Measurements from ENCODE around the gene GPC3.
"Not testable (repeated sequence)": the region's sequence is repeated elsewhere in the genome, so short reads cannot be mapped to it uniquely, and the experiment has no call there.

GPC3 gene

DNA sequence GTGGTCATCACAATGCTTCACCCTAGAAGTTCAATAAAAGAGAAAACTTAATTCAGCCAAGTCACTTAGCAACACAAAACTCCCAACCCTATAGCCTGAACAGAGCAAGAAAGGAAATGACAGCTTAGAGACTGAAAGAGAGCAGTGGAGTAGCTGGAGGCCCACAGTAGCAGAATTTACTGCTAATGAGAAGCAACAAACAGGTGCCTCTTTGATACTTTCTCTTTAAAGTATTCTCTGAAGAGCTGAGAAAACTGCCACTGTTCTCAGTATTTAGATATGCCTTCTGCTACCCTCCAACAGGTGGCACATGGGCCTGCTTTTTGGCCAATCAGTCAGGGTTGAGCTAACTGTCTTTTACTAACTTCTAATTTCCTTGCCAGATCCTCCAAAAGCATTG, 240.0 kb downstream of the GPC3 start:
- DNase-seq, result no peak

DNA sequence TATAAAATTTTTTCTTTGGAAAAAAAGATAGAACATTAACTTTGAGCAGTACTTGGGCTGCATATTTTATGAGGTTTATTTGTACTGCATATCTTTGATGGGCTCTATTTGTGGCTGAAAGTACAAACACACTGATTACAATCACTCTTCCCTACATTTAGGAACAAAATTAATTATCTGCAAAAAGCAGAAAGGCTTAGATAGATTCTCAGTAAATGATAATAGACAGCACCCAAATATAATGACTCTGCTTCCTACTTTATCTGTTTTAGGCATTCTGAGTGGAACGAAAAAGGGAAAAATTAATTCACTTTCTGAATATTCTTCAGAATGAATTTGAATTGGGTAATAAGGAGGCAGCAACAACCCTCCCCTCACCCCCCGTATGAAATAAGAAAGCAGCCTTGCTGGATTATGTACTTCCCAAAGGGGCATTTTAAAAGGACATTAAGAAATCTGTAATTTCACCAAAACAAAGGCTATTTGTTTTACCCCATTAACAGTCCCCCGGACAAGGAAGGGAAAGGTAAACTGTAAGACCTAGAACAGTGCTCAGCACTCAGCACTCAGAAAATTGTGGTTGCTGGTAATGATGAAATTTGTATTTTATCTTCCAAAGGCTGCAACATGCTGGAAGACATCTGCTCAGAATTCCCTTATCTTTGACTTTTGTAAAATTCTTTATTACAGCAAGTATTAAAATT, 242.6 kb downstream of the GPC3 start:
- no peak for DNase-seq

DNA sequence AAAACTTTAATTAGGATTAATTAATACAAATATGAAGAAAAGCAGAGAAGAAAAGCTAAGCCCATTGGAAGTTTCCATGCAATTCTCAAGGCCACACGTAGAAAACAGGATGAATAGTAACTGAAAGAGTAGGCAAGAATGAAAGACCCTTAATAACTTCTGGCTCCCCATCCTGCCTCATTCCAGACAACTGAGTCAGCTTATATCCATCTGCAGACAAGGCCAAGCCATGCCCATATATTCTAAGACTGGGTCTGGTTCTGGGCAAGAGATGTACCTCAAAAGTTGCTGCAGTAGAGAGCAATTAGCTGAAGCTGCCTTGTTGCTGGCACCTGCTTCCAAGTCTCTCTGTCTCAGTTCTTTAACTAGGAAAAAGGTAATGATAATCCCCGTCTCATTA, 244.1 kb downstream of the GPC3 start:
- no peak for DNase-seq

DNA sequence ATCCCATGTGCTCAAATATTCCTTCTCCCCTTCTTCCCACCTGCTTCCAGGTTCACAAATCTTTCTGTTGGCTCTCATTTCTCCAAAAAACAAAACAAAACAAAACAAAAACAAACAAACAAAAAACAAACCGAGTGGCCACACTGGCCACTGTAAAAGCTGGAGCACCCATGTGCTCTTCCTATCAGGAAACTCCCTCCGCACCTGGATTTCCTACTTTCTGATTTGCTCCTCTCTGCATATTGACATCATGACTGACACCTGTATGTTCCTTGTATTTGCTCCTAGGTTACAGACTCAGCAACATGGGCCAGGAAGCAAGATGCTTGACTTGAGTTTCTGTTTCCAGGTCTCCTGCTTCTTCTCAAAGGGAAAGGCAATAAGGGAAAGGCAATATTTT, 258.8 kb downstream of the GPC3 start:
- DNase-seq, result no peak

DNA sequence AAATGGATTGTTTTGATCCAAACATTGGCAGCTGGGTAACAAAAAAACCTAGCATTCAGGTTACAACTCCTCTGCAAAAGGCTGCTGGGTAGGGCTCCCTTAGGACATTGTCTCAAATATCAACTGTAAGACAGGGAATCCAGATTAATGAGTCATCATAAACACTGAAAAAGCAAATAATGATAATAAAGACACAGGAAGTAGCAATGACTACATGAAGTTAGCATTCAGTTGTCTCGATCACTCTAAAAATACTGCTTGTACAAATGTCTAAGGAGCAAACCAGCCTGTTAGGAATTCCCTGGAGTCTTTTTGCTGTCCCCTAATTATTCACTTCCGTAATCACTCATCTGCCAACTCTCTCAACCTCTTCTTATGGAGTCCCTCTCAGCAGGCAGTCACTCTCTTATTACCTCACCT, 259.2 kb downstream of the GPC3 start:
- peak; percentile 82 for DNase-seq

DNA sequence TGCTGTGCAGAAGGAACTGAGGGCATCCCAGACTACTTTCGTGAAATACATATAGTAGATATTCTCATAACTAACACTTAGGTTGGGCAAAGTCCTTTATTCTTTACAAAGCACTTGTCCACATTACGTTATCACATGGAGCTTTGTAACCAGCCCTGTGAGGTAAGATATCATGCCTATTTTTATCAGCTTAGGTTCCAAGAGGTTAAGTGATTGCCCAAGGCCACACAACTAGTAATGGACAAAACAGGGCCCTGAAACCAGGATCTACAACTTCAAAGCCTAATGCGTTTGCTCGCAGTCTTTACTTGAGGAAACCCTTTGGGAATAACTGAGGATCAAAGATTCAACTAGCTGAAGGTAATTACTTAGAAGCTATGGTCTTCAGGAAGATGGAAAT, 261.5 kb downstream of the GPC3 start:
- no peak for DNase-seq

DNA sequence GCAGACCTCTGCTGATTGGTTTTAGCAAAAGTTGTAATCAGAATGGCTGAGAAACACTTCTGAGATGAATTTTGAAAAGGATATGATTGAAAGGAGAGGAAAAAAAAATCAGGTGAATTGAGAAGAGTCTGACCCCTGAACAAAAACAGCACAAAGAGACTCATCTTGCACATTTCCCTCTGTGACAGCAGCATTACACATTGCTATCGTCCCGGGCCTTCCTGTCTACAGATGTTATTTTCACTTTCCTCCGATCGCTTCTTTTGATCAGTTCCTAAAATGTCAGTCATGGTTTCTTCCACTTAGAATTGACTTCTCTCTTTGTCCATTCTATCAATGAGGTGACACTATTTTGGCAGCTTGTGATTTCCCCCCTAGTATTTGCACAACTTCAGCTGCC, 262.6 kb downstream of the GPC3 start:
- DNase-seq, result no peak

DNA sequence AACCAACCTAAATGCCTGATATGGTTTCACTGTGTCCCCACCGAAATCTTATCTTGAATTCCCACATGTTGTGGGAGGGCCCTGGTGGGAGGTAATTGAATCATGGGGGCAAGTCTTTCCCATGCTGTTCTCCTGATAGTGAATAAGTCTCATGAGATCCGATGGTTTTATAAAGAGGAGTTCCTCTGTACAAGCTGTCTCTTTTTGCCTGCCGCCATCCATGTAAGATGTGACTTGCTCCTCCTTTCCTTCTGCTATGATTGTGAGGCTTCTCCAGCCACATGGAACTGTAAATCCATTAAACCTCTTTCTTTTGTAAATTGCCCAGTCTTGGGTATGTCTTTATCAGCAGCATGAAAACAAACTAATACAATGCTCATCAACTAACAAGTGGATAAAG, 265.1 kb downstream of the GPC3 start:
- DNase-seq, result not testable (repeated sequence)

DNA sequence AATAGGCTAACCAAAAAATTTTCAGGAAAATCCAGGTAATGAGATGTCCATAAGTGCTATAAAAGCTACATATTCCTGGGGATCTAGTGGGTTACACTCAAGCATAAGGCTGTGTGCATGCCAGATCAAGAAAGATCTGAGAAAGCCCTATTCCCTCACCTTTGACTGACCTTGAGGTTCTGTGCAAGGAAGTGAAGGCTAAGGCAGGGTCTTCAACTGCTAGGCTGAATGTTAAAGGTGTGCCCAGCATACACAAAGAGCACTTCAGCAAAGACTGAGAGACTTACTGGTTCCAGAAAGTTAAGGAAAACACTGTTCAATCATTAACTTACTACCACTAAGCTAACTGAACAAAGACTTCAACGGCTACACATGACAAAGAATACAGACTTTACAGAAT, 269.7 kb downstream of the GPC3 start:
- DNase-seq, result no peak

DNA sequence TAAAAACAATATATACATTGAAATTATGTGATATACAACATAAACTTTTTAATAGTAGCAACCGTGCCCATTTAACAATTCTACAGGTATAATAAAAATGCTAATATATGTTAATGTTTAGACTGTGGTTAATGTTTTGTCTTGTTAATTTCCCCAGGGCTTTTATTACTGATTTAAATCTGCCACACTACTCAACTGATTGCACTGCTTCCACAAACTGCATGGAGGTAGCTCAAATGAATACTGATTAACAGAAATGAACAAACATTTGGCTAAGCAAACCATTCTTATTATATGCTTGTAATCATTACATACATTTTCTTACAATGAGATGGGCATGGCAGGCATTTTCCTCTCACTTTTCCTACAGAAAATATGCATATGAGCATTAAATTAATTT, 275.9 kb downstream of the GPC3 start:
- no peak for DNase-seq

DNA sequence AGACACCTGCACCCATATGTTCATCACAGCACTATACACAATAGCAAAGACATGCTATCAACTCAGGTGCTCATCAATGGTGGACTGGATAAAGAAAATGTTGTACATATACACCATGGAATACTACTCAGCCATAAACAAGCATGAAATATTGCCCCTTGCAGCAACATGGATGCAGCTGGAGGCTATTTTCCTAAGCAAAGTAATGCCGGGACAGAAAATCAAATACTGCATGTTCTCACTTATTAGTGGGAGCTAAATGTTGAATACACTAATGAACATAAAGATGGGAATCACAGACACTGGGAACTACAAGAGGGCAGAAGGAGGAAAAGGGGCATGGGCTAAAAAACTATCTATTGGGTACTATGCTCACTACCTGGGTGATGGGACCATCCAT, 278.5 kb downstream of the GPC3 start:
- DNase-seq, result no peak

DNA sequence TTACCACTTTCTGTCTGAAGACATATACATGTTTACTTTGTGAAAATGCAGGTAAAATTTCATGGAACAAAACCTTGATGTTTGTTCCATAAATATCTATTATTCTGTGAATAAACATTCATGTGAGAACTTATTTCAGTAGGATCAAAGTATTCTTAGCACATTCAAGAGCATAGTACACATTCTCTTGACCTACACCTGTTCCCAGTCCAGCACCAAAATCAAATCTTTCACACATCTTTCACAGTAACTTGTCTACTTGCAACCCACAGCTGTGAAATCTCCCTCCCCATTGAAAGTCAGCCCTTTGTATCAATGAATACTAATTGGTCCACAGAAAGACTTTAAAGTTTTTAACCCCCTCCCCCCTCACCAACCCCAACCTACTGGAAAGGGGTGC, 283.2 kb downstream of the GPC3 start:
- no peak for DNase-seq

DNA sequence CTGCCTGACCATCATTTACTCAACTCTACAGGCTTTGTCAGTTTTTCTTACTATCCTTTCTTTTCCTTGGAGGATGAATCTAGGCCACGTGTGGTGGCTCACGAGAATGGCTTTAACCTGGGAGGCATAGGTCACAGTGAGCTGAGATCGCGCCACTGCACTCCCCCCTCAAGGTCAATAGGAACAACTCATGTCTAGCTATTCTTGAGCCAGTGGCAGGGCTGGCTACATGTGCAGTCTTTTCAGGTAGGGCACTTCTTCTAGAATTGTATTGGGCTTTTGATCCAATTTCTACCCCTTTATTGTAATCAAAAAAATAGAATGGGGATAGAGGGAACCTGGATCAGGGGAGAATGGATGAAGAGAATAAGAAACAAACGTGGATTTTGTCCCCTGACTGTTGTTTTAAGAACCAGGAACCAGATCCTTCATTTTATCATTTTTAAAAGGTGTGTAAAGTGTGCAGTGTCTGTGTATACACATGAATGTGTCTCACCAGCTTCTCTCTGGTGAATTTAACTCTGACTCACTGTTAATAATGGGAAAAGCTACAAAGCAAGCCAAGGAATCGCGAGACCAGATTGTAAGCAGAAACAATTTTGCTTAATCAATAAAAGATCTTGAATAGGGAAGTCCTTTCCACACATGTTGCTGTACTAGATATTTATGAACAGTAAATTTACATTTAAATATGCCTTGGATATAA, 286.2 kb downstream of the GPC3 start:
- DNase-seq, result no peak

DNA sequence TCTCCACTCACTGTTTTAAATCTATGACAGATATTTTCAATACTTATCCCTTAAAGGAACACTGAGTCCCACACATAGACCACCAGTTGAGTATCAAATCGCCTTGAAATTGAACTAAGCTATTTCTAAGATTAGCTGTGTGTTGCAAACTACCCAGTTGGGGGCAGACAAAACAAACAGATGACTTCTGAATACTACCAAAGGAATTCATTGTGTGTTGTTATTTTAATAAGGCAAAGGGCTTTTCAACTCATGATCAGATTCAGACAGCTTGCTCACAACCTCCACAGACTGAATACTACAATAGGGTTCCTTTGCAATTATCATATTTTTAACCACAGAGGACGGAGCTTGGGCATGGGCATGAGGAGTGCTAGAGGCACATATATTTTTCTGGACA, 287.1 kb downstream of the GPC3 start:
- no peak for DNase-seq

DNA sequence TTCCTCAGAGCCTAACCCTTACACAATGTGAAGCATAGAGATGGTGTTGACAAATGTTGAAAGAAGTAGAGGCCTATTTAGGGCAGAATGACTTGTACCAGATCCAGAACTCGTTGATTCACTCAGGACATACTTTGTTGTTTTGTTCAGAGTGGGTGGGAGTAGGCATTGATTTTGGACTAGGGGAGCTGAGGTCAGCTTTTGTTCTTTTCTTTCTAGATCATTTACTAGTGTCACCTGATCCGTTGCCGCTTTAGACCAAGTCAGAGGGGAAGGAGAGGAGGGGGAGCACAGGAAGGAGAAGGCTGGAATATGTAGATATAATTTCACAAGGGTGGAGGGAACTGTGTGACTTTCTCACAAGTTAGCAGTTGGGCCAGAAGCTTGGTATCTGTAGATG, 287.7 kb downstream of the GPC3 start:
- DNase-seq, result no peak

DNA sequence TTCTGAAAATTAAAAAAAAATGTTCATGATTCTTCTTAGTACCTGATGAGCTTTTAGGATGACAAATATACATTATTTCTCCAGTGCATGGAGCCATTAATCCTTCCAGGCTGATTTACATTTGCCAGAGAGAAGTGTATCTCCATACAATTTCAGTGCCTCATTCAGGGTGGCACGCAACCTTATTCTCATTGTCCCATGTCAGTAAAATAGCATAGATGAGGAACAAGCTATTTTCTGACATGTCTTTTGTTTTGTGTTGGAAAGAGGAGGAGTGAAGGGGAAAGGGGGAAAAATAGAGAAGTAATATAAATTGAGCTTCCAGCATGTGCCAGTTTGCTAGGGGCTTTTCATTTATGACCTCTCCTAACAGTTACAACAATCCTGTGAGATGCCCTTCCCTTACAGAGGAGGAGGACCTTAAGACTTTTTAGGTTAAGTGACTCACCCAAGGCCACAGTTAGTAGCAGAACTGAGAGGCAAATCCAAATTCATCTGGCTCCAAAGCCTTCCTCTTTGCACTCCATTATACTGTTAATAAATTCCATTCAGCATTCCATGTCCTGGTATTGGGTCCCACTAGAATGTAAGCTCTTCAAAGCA, 295.3 kb downstream of the GPC3 start:
- no peak for DNase-seq

DNA sequence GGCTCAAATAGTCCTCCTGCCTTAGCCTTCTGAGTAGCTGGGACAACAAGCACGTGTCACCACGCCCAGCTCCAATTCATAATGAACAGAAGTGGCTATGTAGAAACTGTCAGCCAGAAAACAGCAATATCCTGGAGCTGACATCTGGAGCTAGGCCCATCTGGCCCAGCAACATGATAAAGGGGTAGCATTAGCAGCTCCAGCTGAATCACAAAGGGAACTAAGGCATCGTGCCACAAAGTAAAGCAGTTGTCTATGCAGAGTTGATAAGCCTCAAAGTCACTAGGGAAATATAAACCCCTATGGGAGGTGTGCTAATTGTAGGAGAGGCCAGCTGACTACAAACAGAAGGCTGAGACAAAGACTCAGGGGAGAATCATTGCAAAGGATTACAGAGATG, 299.6 kb downstream of the GPC3 start:
- peak; percentile 3 for DNase-seq

DNA sequence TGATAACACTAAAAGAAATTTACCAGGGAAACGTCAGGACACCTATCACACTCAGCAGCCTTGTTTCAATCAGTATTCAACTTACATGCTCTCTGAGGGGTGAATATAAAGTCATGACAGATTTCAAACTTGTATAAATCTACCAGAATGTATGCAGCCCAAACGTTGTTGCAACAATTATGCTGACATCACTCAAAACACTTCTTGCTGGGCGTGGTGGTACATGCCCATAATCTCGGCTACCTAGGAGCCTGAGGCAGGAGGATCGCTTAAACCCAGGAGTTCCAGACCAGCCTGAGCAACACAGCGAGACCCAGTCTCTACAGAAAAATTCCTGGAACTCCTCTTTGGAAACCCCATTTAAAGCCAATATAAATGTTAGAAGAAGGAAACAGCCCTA, 303.5 kb downstream of the GPC3 start:
- no peak for DNase-seq

DNA sequence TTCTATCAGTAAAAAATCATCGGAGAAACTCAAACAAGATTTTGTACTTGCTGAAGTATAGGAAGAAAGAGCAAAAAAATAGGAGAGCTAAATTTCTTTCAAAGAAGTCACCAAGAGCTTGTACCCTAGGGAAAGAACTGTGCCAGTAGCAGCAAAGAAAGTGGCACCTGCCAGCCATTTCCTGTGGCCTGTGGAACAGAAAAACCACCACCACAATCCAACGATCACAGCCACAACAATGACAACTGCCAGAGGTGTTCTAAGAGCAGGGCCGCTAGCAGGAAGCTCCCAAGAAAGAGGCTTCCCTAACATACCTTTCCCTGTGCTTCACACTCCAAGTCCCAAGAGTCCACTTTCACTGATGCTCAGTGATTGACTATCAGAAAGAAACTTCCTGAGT, 304.0 kb downstream of the GPC3 start:
- no peak for DNase-seq

DNA sequence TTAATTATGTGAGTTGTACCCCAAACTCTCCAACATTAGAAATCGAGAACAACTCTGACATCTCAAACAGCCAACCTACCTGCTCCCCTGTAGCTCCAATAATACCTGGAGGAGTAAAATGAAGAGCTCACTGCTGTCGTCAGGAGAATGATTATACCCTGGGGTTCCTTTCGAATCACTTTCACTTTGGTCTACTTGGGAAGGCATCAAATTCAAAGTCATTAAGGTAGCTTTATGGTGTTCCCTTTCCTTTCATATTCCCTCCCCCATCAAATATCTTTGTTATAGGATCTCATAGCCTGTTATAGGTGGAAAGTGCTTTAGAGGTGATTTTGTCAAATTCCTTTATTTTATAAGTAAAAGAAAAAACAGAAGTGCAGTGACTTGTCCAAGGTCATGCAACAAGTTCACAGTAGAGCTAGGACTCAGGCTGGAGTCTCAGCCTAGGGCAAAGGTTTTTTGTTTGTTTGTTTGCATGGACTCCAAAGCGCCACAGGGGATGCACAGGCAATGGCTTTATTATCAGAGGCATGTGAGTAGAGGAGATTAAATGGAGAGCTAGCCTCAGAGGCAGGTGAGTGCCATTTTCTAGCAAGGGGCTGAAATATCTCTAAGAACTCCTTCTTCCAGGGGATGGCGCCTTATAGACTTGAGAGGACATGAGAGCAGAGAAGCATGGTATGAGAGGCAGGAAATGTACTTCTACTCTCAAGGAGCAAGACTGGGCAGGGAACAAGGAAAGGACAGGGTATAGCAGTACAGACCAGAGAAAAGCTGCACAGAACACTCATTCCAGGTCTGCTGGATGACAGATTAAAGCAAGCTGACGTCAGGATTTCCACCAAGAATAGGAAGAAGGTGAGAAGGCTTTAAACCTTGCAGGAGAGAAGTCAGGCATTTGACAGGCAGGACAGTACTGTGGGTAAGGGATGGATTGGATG, 308.0 kb downstream of the GPC3 start:
- no peak for DNase-seq

DNA sequence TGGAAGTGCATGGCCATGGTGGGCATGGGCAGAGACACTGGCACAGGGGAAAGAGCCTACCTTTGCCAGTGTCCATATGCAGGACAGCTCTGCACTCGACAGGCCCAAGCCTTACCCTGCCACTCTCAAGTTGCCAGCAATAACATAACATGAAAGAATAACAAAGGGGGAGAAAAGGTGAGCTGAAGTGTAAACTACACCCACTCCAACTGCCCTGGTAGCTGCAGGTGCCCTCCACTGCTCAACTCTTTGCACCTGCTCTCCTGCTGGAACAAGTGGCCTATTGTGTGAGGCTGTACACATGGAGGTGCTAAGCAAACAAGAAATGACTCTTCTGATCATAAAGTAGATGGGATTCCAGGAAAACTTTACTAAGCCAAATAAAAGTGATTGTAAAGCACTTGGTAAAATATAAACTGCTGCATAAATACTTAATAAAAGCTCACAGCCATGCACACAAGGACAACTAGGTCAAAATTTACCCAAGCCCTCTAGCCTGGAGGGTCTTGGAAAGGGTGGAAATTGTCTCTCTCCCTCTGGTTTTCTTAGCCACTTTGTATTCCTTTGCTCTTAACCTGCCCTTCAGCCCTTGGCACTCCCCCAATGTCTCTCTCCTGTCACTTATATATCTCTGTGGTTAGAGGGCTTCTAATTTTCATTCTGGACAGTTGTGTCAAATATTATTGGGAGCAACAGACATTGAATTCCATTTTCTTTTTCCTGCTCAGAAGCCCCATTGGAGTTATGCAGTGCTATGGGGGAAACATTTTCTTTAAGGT, 308.9 kb downstream of the GPC3 start:
- peak; percentile 87 for DNase-seq

DNA sequence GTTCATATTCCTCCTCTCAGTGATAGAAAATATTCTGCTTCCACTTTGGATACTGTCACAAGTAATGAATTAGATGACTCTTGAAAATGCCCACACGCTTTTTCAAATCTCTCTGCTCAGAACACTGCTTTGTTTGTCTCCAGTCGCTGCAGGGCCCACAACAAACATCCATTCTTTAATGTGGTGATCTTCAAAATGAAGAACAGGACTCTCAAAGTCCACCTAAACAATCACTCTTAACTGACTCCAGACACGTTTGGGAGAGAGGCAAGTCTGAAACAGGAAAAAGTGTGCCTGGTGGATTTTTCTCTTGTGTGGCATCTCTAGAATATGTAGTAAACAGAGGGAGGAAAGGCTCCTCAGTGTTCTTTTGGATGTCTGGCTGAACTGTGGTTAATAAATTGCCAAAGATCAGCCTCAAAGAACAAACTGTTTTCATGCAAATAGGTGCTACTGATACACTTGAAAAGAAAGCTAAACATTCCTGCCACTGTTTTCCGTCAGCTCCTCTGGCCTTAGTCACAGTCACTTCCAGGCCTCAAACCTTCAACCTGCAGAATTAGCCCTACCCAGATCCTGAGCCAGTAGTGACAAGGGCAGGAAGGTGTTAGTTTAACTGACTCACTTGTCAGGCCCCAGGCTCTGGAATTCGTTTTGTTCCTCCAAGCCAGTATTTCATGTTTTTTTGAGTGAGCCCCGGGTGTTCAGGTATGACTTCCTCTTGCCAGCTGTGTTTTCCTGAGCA, 310.5 kb downstream of the GPC3 start:
- no peak for DNase-seq
